ENCODE data around the gene MRPS27.

DNA sequence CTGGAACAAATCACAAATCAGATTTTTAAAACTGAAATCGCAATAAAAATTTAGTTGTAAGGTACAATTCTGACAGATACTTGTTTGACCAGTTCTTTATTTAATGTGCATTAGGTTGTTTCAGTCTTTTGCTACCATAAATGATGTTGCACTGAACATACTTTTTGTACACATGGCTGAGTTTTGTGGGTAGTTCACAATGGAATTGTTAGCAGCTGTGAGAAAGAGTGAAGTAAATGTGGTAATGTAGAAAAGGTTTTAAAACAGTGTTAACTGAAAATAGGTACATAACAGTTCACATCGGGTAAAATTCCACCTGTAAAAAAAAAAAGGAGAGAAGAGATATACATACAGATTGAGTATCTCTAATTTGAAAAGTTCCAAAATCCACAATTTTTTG is 25.6 kb downstream of the MRPS27 start:
- TF ChIP-seq, protein P1, sequence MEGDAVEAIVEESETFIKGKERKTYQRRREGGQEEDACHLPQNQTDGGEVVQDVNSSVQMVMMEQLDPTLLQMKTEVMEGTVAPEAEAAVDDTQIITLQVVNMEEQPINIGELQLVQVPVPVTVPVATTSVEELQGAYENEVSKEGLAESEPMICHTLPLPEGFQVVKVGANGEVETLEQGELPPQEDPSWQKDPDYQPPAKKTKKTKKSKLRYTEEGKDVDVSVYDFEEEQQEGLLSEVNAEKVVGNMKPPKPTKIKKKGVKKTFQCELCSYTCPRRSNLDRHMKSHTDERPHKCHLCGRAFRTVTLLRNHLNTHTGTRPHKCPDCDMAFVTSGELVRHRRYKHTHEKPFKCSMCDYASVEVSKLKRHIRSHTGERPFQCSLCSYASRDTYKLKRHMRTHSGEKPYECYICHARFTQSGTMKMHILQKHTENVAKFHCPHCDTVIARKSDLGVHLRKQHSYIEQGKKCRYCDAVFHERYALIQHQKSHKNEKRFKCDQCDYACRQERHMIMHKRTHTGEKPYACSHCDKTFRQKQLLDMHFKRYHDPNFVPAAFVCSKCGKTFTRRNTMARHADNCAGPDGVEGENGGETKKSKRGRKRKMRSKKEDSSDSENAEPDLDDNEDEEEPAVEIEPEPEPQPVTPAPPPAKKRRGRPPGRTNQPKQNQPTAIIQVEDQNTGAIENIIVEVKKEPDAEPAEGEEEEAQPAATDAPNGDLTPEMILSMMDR (IDR thresholded peaks at IDR 0.05), result no peak
- TF ChIP-seq POLR2A (IDR thresholded peaks at IDR 0.05) (no peak), POLR2AphosphoS5 (IDR thresholded peaks at IDR 0.05) (no peak), EP300 (IDR thresholded peaks at IDR 0.05; ENCODE audit: low read depth) (no peak)

Data from transverse colon (tissue), 4 donors.